K562 (cell line): ENCODE results near the gene NR1I3. TPM values are rescaled to one million over a fixed set of nuclear protein-coding genes. Genes with fewer than 3 reads are reported as not detected.

Source experiments
- CAMTA2 ChIP-seq: fragments of 250-450 bp; sonication (Bioruptor Pico); conservative IDR thresholded peaks from 2 replicates; pipeline ENCODE4 v1.5.1; 2022
- EZH2 ChIP-seq: IDR thresholded peaks from 2 replicates; pipeline ENCODE4 v1.6.1; 2012; ENCODE audit warnings: low read depth, mild to moderate bottlenecking, inconsistent platforms, low read length, borderline replicate concordance
- MLX ChIP-seq, 2 experiments: fragments of 450-650 bp in 1 of 2; sonication (generic) in 1 of 2; formaldehyde crosslinking; conservative IDR thresholded peaks; 2 replicates each; pipeline versions ENCODE4 v1.4.0 to v1.8.1; 2020 to 2022; ENCODE audit warnings: mild to moderate bottlenecking in 1 of 2, missing genetic modification reagents in 1 of 2
- MYNN ChIP-seq, 2 experiments: sonication (generic); formaldehyde crosslinking in 1 of 2; IDR thresholded peaks; 2 replicates each; pipeline versions ENCODE4 v1.5.0 to v1.6.1; 2016 to 2020; ENCODE audit warnings: antibody characterized with exemption in 1 of 2, missing genetic modification reagents in 1 of 2
- PATZ1 ChIP-seq: fragments of 250-450 bp; sonication (Bioruptor Pico); IDR thresholded peaks from 2 replicates; pipeline ENCODE4 v1.5.0; 2020; ENCODE audit warnings: mild to moderate bottlenecking, borderline replicate concordance
- POLR3G ChIP-seq: IDR thresholded peaks from 2 replicates; pipeline ENCODE4 v1.6.1; 2011; ENCODE audit not compliant: insufficient read length, insufficient replicate concordance; ENCODE audit errors: extremely low read depth
- RREB1 ChIP-seq: fragments of 250-450 bp; sonication (Bioruptor Pico); IDR thresholded peaks from 2 replicates; pipeline ENCODE4 v1.4.0; 2020
- SRF ChIP-seq, 2 experiments: fragments of 250-450, 450-650 bp in 1 of 2; sonication (Bioruptor Pico) in 1 of 2; sonication (generic) in 1 of 2; formaldehyde crosslinking; IDR thresholded peaks; 2 replicates each; pipeline versions ENCODE4 v1.5.0 to v1.5.1; 2020 to 2022; ENCODE audit warnings: mild to moderate bottlenecking in 1 of 2, missing genetic modification reagents in 1 of 2
- ZBTB2 ChIP-seq: fragments of 450-650 bp; IDR thresholded peaks from 2 replicates; pipeline ENCODE4 v1.6.1; 2016; ENCODE audit warnings: antibody characterized with exemption
- ZNF280B ChIP-seq: fragments of 250-450 bp; sonication (Bioruptor Pico); IDR thresholded peaks from 2 replicates; pipeline ENCODE4 v1.5.1; 2021; ENCODE audit warnings: mild to moderate bottlenecking
- ZNF707 ChIP-seq: fragments of 250-450 bp; sonication (Bioruptor Pico); conservative IDR thresholded peaks from 2 replicates; pipeline ENCODE4 v1.8.0; 2022; ENCODE audit warnings: inconsistent platforms, mild to moderate bottlenecking, moderate library complexity
- polyA plus RNA-seq, 8 experiments: library from polyadenylated mRNA; depleted of rRNA in 4 of 8; stranded (reverse) in 5 of 8; unstranded in 3 of 8; fragments of >200 nt; fragmentation: Nextera tagmentation in 2 of 8; fragmentation: Illumina TruSeq in 1 of 8; extraction: Ambion mirVana in 2 of 8; extraction: Trizol in 1 of 8; gene quantifications; 2 replicates each; pipeline versions ENCODE4 v1.2.1 to v1.2.3, GENCODE V29; 2011 to 2014; ENCODE audit warnings: inconsistent platforms in 1 of 8, missing spikeins in 1 of 8
- total RNA-seq, 7 experiments: library from RNA; depleted of rRNA in 6 of 7; stranded (reverse); fragments of >200 nt in 6 of 7; fragmentation: Illumina TruSeq in 2 of 7; extraction: Trizol in 2 of 7; gene quantifications; 2 replicates each; pipeline versions ENCODE4 v1.2.1 to v1.2.3, GENCODE V29; 2011 to 2021; ENCODE audit warnings: low replicate concordance in 1 of 7
- TF ChIP-seq, protein P1 (sequence below): fragments of 200-800 bp; sonication (Bioruptor generic); IDR thresholded peaks from 2 replicates; pipeline ENCODE4 v1.6.1; 2017; ENCODE audit warnings: missing genetic modification characterization, missing compliant biosample characterization

NR1I3 gene
- total and polyA plus RNA-seq, 9 of the 15 experiments (the other 6 are each of a cell fraction or from before 2014, with no cell fraction given) = 0.11 TPM; not detected in 8

GRCh38 chr1:161225534-161226319 lies 12.3 kb downstream of the NR1I3 start, which contains the start of gene TOMM40L (continued):
- TF ChIP-seq ZNF280B (CRISPR knock-in tag) = no peak
- no peak for TF ChIP-seq PATZ1 (CRISPR knock-in tag)
- TF ChIP-seq CAMTA2 (CRISPR knock-in tag) = no peak
- no peak for TF ChIP-seq ZNF707 (CRISPR knock-in tag)
- TF ChIP-seq POLR3G = no peak
- no peak for TF ChIP-seq MLX (CRISPR knock-in tag; conservative IDR thresholded peaks at IDR 0.05)
- TF ChIP-seq MYNN (IDR thresholded peaks at IDR 0.05) = no peak
- TF ChIP-seq MYNN (CRISPR knock-in tag; IDR thresholded peaks at IDR 0.05) = no peak
- no peak for TF ChIP-seq RREB1
- TF ChIP-seq, protein P1, sequence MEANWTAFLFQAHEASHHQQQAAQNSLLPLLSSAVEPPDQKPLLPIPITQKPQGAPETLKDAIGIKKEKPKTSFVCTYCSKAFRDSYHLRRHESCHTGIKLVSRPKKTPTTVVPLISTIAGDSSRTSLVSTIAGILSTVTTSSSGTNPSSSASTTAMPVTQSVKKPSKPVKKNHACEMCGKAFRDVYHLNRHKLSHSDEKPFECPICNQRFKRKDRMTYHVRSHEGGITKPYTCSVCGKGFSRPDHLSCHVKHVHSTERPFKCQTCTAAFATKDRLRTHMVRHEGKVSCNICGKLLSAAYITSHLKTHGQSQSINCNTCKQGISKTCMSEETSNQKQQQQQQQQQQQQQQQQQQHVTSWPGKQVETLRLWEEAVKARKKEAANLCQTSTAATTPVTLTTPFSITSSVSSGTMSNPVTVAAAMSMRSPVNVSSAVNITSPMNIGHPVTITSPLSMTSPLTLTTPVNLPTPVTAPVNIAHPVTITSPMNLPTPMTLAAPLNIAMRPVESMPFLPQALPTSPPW (CRISPR knock-in tag) = peak; percentile 81
- no peak; a peak in 1 of 4 replicates for TF ChIP-seq SRF (CRISPR knock-in tag; IDR thresholded peaks at IDR 0.05)
- TF ChIP-seq ZBTB2 = no peak
- TF ChIP-seq EZH2 = no peak
